Motor neuron (in vitro differentiated cells): Measurements from ENCODE around the gene EGFL6. TPM values are rescaled to one million over a fixed set of nuclear protein-coding genes. Genes with fewer than 3 reads are reported as not detected.

Source experiments
- total RNA-seq, 8 experiments: library from RNA; unstranded; fragments of 300-600 nt; gene quantifications; 2 replicates each; pipeline versions ENCODE4 v1.2.3 to v1.2.4, GENCODE V29; 2022

EGFL6 gene
- total RNA-seq, 8 experiments from 2014 or later: 0.33 to 6.8 (median 2.0) TPM

Other genes starting within 250 kb of the EGFL6 start
- under 1 TPM in 1 of 8 experiments, not detected in 7; 0.42 TPM for gene ATXN3L, start 249.5 kb upstream of the EGFL6 start, total RNA-seq
- gene TCEANC, start 83.5 kb downstream of the EGFL6 start, total RNA-seq: 1 to 10 TPM; 1.9 to 7.0 (median 3.6) TPM
- gene RAB9A, start 119.5 kb downstream of the EGFL6 start, total RNA-seq: 10 to 100 TPM; 10.4 to 29.6 (median 15.0) TPM
- 10 to 100 TPM; 10.9 to 66.5 (median 29.4) TPM for gene TRAPPC2, start 165.0 kb downstream of the EGFL6 start, total RNA-seq
- gene OFD1, start 165.1 kb downstream of the EGFL6 start, total RNA-seq: 10 to 100 TPM; 10.5 to 35.0 (median 23.8) TPM
- 100 to 1,000 TPM in 2 of 8 experiments, 10 to 100 TPM in 4, 1 to 10 TPM in 2; 1.3 to 233 (median 65.1) TPM for gene GPM6B, start 247.5 kb downstream of the EGFL6 start, total RNA-seq